HG03135 (cell line): Measurements from ENCODE around the gene CRISPLD2.
"Not testable (repeated sequence)": the region's sequence is repeated elsewhere in the genome, so short reads cannot be mapped to it uniquely, and the experiment has no call there.

Experiments
- ATAC-seq: cut with Tn5 transposase; IDR thresholded peaks from one replicate; pipeline ENCODE4 v1.9.1; 2021; ENCODE audit warnings: mild to moderate bottlenecking, moderate library complexity; ENCODE audit not compliant: unreplicated experiment

The CRISPLD2 gene

DNA sequence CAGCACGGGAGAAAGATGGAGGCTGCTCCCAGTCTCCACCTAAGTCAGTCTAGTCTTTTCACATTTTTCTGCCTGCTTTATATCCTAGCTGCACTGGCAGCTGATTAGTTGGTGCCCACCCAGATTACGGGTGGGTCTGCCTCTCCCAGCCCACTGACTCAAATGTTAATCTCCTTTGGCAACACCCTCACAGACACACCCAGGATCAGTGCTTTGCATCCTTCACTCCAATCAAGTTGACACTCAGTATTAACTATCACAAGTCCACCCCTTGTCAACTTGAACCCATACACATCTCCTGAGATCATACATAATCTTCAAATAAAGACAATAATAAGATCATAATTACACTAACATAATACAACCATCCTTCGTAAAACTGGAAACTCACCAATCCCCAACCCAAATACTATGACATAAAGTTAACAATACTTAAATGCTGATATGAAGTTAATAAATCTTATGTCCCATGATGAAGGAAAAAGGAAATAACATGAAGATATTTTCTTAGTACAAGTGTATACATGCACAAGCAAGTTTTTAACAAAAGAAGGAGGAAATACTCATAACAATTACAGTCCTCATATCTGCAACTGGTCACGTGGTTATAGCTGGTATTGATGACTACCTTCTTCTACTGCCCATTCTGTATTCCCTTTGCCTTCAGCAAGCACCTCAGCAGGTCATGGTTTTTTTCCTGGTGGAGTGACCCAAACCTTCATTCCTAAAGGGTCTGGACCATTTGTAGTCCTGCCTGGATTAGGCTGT is 35.8 kb downstream of the CRISPLD2 start:
- not testable (repeated sequence) for ATAC-seq

DNA sequence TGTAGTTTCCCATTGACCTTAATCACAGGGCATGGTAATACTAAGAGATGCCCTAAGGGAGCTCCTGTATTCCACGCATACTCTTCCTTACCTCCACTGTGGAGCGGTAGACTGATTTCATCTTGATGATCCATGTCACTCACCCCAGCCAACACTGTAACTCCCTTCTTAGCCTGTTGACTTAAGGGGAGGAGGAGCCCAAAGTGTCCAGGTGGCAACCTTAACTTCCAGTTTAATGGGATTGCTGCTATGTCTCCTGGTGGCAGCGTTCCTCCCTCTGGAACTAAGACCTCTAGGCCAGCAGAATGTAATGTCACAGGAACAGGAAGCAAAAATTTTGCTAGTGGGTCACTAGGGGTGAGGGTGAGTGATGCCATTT is 36.4 kb downstream of the CRISPLD2 start:
- ATAC-seq = not testable (repeated sequence)

DNA sequence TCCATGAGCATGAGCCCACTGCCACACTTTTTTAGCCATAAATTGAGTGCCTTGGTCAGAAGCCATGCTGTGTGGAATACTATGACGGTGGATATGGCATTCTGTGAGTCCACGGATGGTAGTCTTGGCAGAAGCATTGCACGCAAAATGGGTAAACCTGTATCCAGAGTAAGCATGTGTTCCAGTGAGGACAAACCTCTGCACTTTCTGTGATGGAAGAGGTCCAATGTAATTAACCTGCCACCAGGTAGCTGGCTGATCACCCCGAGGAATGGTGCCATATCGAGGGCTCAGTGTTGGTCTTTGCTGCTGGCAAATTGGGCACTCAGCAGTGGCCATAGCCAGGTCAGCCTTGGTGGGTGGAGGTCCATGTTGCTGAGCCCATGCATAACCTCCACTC is 37.0 kb downstream of the CRISPLD2 start:
- not testable (repeated sequence) for ATAC-seq

DNA sequence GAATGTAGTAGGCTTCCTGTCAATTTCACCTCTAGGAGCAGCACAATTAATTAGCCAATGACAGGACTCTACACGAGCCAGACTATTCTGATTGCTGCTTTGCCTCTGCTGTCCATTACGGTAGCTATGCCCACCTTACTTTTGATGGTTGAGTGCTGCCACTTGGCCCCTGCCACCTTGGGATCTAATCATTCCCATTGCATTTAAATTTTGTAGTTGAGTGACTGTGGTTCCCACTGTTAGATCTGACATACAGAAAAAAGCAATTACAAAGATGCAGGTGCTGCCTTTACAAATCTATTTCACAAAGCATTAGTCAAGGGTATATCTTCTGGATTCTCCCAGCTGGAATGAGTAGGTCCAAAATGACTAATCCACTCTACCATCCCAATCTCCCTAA is 39.9 kb downstream of the CRISPLD2 start:
- no peak for ATAC-seq

DNA sequence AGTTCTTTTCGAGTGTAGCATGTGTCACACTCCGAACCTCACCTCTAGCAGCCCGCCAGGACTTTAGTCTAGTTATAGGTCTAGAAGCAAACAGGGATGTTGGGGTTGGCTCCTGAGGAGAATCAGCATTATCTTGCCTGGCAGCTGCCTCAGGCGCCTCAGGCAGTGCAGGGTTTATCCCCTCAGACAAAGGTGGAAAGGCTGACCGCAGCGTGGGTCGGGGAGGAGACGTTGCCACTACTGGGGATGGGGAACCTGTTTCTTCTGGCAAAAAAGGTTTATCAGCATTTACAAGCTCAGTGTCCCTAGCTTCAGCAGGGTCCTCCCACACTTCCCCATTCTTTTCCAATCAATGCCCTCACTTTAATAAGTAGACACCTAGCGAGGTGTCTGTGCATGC is 40.6 kb downstream of the CRISPLD2 start:
- ATAC-seq = no peak

DNA sequence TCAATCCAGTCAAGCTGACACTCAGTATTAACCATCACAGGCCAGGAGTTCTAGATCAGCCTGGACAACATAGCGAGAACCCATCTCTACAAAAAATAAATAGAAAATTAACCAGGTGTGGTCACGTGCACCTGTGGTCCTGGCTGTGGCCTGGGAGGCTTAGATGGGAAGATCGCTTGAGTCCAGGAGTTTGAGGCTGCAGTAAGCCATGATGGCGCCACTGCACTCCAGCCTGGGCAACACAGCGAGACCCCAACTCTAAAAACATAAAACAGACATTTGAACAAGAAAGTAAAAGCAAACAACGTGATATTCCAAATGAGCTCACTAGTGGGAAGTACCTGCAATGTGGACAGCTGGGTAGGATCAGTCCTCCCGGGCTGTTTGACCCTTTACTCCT is 41.9 kb downstream of the CRISPLD2 start:
- no peak for ATAC-seq

DNA sequence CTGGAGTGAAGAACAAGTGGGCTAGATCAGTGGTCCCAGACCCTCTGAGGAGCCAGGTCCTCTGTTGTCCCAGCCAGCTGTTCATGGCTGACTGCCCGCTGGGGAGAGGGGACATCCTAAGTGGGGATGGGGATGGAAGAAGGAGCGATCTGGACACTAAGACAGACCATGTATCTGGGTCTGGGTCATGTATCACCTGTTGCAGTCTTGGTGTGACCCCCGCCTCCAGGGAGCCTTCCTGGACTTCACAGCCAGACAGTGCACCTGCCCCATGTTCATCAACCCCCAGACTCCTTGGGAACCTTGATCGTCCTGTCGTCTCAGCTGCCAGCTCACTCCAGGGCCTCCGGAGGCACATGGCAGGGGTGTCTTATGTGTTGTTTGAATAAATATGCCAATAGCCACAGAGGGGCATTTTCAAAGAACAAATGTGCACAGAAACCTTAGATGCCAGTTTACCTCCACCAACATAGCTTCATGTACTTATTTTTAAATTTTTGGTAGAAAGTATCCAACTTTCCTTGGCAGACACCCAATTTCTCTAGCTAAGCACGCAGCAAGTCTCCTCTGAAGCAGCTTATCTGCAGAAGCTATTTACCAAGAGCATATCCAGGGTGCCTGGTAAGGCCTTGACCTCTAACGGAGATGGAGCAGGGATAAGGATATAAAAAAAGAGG is 43.2 kb downstream of the CRISPLD2 start:
- no peak for ATAC-seq

DNA sequence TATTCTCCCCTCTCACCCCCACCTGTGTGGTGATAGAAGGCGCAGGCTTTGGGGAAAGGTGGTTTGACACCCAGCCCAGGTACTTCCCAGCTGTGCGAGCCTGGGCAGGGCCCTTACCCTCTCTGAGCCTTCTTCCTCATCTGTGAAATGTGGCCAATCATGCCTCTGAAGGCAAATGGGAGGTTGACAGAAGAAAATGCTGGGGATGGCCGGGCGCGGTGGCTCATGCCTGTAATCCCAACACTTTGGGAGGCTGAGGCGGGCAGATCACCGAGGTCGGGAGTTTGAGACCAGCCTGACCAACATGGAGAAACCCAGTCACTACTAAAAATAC is 43.7 kb downstream of the CRISPLD2 start:
- no peak for ATAC-seq

DNA sequence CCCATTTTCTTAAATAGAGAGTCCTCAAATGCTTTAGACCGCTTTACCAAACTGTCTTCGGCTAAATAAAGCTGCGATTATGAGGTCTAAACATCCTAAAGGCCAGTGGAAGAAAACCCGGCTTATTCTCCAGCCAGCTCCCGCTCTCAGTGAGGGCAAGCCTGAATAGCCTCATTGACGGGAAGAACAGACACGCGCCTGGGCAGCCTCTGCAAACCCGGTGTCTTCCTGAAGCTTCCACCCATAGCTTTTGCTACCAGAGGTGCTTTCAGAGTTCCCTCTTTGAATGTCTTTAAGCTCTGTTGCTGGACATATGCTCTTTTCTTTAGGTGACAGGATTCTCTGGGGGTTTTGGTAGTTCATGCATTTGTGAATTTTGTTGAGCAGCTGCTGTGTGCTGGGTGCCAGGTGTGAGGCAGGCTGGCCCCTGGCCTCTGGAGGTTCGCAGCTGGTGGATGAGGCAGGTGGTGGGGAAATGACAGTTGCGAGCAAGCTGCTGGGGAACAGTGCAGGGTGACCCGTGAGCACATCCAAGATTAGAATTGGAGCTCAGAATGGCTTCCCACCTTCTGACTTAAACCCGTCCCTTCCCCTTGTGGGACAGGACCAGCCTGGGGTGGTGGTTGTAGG is 44.7 kb downstream of the CRISPLD2 start:
- no peak for ATAC-seq

DNA sequence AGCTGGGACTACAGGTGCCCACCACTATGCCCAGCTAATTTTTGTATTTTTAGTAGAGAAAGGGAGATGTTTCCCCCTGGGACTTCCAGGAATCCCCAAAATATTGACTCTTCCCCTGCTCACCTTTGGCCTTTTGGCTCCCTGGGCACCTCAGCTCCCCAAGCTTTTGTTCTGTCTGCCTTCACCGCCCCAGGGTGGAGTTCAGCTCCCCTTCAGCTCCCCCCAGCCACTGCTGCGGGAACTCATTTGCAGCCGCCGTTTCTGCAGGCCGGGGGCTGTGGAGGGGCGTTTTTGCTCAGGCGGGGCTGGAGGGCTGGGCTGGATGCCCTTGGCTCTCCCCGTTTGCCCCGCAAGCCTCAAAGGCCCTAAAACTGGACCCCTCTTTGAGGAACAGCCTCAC is 47.9 kb downstream of the CRISPLD2 start:
- no peak for ATAC-seq

DNA sequence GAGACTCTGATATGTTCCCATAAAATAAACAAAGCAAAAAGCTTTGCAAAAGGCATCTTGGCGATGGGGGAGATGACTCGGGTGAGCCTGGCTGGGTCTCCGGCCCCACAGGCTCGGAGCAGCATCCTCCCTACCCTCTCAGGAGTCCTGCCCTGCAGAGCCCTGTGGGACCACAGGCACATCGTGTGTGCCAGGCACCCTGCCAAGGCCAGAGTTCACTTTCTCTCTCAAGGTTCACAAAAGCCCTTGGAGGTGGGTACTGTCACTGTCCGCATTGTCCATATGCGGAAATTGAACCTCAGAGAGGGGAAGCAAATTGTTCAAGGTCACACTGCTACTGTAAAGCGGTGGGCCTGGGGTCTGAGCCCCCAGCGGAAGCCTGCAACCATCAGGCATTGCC is 48.5 kb downstream of the CRISPLD2 start:
- ATAC-seq = no peak

DNA sequence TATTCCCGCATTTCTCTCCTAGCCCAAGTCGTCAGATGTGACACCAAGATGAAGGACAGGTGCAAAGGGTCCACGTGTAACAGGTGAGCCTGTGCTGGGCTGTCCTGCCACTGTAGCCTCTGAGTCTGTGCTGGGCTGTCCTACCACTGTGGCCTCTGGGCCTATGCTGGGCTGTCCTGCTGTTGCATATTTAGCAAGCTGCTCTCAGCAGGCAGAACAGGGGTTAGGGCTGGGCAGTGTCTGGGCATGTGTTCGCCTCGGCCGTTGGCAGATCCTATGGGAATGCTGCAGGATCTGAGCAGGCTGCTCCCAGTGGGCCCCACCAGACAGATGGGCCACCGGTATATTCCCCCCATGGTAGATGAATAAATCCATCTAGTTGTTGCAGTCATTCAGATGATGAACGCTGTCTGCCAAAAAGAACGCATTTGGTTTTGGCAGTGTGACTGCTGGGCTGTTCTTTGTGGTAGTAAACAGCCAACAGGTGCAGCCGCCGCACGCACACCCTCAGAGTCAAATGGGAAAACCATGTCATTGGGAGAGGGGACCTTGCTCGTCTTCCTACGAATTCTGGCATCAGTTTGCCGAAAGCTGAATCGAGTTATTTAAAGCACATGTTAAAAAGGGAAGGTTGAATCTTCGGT is 49.2 kb downstream of the CRISPLD2 start:
- no peak for ATAC-seq

DNA sequence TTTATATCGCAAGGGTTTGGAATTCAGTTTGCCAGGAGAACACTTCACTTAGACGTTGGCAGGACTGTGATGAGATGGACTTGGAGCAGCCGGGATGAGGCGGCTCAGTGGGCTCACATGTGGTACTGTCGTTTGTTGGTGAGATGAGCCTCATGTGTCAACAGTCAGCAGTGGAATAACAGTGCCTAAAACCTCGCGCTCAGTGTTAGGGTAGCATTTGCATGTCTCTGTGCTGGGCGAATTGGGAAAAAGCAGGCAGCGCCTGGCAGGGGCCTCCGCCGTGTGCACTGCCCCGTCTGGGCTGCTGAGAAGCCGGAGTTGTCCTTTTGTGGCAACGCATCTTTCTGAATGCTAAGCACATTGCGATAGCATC is 49.7 kb downstream of the CRISPLD2 start:
- no peak for ATAC-seq

DNA sequence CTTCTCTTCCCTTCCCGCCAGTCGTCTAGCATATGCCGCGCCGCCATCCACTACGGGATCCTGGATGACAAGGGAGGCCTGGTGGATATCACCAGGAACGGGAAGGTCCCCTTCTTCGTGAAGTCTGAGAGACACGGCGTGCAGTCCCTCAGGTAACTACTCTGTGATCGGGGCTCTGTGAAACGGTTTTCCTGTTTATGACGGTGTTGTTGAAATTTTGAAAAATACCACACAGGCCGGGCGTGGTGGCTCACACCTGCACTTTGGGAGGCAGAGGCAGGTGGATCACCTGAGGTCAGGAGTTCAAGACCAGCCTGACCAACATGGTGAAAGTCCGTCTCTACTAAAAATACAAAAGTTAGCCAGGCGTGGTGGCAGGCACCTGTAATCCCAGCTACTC is 53.2 kb downstream of the CRISPLD2 start:
- not testable (repeated sequence) for ATAC-seq

DNA sequence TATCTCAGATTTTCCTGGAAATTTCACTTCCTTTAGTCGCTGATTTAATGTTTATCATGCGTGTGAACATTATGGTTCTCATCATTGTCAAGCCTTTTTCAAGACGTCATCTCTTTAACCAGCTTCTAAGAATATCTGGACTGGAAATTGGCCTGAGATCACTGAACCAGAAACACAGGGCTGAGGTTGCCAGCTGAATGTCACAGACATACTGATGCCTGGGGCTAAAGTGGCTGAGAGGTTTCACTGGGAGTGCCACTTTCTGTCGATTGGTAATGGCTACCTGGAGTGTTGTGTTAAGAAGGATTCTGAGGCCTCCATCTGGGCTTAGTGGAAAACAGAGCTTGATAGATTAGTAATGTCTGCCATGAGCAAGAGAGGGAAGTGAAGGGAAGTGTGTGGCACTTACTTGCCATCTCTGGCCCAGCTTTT is 54.2 kb downstream of the CRISPLD2 start:
- no peak for ATAC-seq

DNA sequence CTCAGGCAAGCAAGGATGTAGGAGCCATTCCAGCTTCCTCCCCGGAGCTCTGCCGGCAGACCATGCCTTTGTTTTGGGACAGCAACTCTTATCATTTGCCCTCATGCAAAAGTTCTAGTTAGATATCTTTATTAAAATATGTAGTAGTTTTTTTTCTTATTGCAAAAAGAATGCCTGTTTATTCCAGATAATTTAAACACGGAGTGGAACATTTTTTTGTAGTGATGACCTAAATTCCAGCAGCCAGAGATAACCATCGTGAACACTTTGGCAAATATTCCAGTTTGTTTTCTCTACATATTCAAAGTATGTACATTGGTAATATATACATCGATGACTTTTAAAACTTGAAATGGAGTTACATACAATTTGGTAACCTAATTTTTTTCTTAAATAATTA is 54.8 kb downstream of the CRISPLD2 start:
- no peak for ATAC-seq

DNA sequence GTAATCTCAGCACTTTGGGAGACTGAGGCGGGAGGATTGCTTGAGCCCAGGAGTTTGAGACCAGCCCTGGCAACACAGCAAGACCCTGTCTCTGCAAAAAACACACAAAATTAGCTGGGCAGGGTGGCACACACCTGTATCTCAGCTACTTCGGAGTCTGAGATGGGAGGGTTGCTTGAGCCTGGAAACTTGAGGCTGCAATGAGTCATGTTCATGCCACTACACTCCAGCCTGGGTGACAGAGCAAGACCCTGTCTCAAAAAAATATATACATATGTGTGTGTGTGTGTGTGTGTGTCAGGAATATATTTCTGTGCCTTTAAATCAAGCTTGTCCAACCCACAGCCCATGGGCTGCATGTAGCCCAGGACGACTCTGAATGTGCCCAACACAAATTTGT is 55.2 kb downstream of the CRISPLD2 start:
- no peak for ATAC-seq

DNA sequence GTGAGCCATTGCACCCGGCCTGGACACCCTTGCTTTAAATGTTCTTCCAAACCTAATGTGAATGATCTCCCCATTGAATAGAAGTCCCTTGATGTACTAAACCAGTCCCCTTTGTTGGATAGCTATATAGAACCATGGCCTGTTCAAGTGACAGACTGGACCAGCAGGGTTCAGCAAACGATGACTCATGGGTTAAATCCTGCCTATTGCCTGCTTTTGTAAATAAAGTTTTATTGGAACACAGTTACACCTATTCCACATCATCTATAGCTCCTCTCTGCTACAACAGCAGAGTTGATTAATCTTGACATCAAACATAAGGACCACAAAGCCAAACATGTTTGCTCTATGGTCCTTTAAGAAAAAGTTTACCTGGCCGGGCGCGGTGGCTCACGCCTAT is 56.1 kb downstream of the CRISPLD2 start:
- no peak for ATAC-seq

DNA sequence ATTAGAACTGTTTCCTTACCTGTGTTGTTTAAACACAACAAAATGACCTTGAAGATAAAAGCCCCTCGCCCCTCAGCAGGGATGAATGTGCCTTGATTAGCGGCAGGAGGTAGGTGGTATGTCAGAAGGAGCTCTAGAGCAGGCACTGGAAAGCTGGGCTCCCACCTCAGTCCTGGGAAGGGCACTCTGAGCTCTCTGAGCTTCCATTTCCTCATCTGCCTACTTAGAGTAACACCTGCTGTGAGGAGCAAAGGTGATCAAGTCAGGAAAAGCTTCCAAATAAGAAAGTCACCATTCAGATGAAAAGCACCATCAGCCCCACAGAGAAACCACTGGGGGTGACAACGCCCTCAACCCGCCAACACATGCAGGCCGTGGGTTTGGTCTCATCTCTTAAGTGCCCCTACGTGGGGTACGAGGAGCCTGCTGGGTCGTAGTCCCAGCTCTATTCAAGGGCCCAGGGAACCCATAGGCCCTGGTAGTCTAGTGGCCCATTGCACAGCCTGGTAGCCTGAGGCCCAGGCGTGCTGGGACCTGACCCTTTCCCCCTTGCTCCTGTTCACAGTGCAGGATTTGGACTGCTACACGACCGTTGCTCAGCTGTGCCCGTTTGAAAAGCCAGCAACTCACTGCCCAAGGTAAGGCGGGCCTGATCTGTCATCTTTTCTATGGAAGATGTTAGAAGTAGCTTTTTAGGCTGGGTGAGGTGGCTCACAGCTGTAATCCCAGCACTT is 57.3 kb downstream of the CRISPLD2 start:
- no peak for ATAC-seq

DNA sequence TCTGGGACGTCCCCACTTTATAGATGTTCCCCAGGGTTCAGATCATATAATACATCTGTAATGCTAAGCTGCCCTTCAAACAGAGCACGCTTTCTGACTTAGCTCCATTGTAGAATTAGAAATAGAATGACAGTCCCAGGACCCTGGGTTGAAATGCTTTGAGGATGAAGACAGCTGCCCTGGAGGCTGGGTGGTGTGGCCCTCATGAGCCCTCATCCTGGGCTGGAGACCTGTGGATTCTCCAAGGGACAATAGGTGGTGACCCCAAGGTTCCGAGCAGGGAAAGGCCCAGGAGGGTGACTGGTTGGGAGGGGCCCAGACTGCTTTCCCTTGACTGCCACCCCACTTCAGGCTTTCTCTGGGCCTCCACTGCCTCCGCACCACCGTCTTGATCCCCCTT is 59.0 kb downstream of the CRISPLD2 start:
- ATAC-seq = no peak
